Measurements from ENCODE around the gene ZC3H15.

ZC3H15 gene

DNA sequence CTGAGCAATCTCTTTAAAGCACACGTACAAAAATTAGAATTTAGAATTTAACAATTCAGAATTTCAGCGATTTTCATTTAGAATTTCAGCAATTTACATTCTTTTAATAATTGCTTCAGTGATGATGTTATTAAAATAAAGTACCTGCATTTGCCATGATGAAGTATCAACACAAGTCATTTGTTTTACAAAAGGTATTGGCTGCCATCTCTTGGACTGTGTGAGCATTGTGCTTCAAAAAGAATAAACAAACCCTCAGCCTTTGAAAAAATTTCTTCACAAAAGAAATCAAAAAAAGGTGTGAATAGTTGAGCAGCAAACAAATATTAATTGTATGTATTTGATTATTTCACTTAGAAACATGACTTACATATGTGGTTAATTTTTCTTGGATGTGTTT lies 27.1 kb upstream of the ZC3H15 start:
- no peak overlapping the region for H3K27ac ChIP-seq (replicated peaks)
- TF ChIP-seq, protein P1, sequence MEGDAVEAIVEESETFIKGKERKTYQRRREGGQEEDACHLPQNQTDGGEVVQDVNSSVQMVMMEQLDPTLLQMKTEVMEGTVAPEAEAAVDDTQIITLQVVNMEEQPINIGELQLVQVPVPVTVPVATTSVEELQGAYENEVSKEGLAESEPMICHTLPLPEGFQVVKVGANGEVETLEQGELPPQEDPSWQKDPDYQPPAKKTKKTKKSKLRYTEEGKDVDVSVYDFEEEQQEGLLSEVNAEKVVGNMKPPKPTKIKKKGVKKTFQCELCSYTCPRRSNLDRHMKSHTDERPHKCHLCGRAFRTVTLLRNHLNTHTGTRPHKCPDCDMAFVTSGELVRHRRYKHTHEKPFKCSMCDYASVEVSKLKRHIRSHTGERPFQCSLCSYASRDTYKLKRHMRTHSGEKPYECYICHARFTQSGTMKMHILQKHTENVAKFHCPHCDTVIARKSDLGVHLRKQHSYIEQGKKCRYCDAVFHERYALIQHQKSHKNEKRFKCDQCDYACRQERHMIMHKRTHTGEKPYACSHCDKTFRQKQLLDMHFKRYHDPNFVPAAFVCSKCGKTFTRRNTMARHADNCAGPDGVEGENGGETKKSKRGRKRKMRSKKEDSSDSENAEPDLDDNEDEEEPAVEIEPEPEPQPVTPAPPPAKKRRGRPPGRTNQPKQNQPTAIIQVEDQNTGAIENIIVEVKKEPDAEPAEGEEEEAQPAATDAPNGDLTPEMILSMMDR (IDR thresholded peaks at IDR 0.05; ENCODE audit: insufficient read depth, low read length): peak; percentile 8
- TF ChIP-seq, protein P2, sequence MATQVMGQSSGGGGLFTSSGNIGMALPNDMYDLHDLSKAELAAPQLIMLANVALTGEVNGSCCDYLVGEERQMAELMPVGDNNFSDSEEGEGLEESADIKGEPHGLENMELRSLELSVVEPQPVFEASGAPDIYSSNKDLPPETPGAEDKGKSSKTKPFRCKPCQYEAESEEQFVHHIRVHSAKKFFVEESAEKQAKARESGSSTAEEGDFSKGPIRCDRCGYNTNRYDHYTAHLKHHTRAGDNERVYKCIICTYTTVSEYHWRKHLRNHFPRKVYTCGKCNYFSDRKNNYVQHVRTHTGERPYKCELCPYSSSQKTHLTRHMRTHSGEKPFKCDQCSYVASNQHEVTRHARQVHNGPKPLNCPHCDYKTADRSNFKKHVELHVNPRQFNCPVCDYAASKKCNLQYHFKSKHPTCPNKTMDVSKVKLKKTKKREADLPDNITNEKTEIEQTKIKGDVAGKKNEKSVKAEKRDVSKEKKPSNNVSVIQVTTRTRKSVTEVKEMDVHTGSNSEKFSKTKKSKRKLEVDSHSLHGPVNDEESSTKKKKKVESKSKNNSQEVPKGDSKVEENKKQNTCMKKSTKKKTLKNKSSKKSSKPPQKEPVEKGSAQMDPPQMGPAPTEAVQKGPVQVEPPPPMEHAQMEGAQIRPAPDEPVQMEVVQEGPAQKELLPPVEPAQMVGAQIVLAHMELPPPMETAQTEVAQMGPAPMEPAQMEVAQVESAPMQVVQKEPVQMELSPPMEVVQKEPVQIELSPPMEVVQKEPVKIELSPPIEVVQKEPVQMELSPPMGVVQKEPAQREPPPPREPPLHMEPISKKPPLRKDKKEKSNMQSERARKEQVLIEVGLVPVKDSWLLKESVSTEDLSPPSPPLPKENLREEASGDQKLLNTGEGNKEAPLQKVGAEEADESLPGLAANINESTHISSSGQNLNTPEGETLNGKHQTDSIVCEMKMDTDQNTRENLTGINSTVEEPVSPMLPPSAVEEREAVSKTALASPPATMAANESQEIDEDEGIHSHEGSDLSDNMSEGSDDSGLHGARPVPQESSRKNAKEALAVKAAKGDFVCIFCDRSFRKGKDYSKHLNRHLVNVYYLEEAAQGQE (IDR thresholded peaks at IDR 0.05; ENCODE audit: insufficient replicate concordance, low read depth): no peak
- no peak for TF ChIP-seq SPI1 (IDR thresholded peaks at IDR 0.05; ENCODE audit: borderline replicate concordance, low read depth)
- no peak overlapping the region for H3K4me3 ChIP-seq (replicated peaks; ENCODE audit: insufficient read depth, low read length)
- no peak for DNase-seq (ENCODE audit: low read depth in 1 of 2, low spot score in 1 of 2)
- no peaks in the 10 kb centered on the region for H3K27me3 ChIP-seq (ENCODE audit: insufficient read depth, poor library complexity, severe bottlenecking)

DNA sequence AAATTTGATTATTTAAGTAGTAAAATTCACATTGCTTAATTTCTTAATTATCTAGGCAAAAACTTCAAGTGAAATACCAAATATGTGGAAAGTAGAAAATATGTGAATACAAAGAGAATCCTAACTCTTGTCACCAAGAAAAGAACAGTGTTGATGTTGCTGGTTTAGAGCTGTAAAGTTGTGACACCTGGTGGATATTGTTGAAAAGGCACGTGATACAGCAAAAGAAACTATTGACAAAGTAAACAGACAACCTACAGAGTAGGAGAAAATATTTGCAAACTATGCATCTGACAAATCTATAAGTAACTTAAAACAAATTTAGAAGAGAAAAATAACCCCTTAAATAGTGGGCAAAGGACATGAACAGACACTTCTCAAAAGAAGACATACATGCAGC lies 25.6 kb upstream of the ZC3H15 start:
- H3K27ac ChIP-seq (replicated peaks): no peak overlapping the region
- no peak for TF ChIP-seq SPI1 (IDR thresholded peaks at IDR 0.05; ENCODE audit: borderline replicate concordance, low read depth)
- no peak for TF ChIP-seq POLR2AphosphoS5 (IDR thresholded peaks at IDR 0.05; ENCODE audit: low read depth)
- TF ChIP-seq, protein P2 (IDR thresholded peaks at IDR 0.05; ENCODE audit: insufficient replicate concordance, low read depth): no peak
- TF ChIP-seq GABPA (IDR thresholded peaks at IDR 0.05; ENCODE audit: low read depth): no peak
- TF ChIP-seq, protein P1 (IDR thresholded peaks at IDR 0.05; ENCODE audit: insufficient read depth, low read length): no peak
- DNase-seq (ENCODE audit: low read depth in 1 of 2, low spot score in 1 of 2): no peak
- H3K27me3 ChIP-seq (ENCODE audit: insufficient read depth, poor library complexity, severe bottlenecking): no peaks in the 10 kb centered on the region
- no peak overlapping the region for H3K4me3 ChIP-seq (replicated peaks; ENCODE audit: insufficient read depth, low read length)

DNA sequence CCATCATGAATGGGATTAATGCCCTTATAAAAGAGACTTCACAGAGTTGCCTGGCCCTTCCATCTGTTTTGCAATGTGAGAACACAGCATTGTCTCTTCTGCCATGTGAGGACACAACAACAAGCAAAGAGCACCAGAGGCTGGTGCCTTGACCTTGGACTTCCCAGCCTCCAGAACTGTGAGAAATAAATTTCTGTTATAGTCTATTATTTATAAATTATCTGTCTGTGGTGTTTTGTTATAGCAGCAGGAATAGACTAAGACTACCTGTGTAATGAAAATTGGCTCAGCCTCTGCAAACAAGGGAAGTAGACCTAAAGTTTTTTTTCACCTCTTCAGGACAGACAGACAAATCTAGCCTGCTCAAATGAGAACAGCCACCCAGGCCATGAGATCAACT lies 19.3 kb upstream of the ZC3H15 start:
- no peak for DNase-seq (ENCODE audit: low read depth in 1 of 2, low spot score in 1 of 2)
- no peak for TF ChIP-seq SPI1 (IDR thresholded peaks at IDR 0.05; ENCODE audit: borderline replicate concordance, low read depth)
- TF ChIP-seq, protein P2 (IDR thresholded peaks at IDR 0.05; ENCODE audit: insufficient replicate concordance, low read depth): no peak
- no peak for TF ChIP-seq POLR2AphosphoS5 (IDR thresholded peaks at IDR 0.05; ENCODE audit: low read depth)
- TF ChIP-seq GABPA (IDR thresholded peaks at IDR 0.05; ENCODE audit: low read depth): no peak
- TF ChIP-seq, protein P1 (IDR thresholded peaks at IDR 0.05; ENCODE audit: insufficient read depth, low read length): no peak
- Histone ChIP-seq H3K4me3 (replicated peaks; ENCODE audit: insufficient read depth, low read length) (no peak overlapping the region), H3K27ac (replicated peaks) (no peak overlapping the region), H3K27me3 (ENCODE audit: insufficient read depth, poor library complexity, severe bottlenecking) (no peaks in the 10 kb centered on the region)

Data from HL-60 (cell line).